GM23338 (cell line): ENCODE results near the gene FGFRL1.

Experiments used
- CREB1 ChIP-seq: fragments of 250-450 bp; sonication (Bioruptor Pico); IDR thresholded peaks from 2 replicates; pipeline ENCODE4 v1.5.0; 2020; ENCODE audit warnings: low read depth, mild to moderate bottlenecking, moderate library complexity
- CTCF ChIP-seq, 2 experiments: fragments of 200-600 bp in 1 of 2; sonication (generic) in 1 of 2; conservative IDR thresholded peaks; 2 replicates each; pipeline versions ENCODE4 v1.5.1 to v1.6.1; 2016 to 2017; ENCODE audit warnings: antibody characterized with exemption in 2 of 2, low read depth in 2 of 2, mild to moderate bottlenecking in 2 of 2, moderate library complexity in 1 of 2
- EZH2 ChIP-seq: fragments of 200-600 bp; sonication (generic); IDR thresholded peaks from one replicate; pipeline ENCODE4 v1.8.0; 2017; ENCODE audit warnings: antibody characterized with exemption, mild to moderate bottlenecking, low read depth; ENCODE audit not compliant: unreplicated experiment
- EZH2phosphoT487 ChIP-seq: fragments of 200-600 bp; sonication (generic); IDR thresholded peaks from one replicate; pipeline ENCODE4 v1.8.1; 2018; ENCODE audit warnings: antibody characterized with exemption; ENCODE audit not compliant: unreplicated experiment
- JUNB ChIP-seq: IDR thresholded peaks from one replicate; pipeline ENCODE4 v1.6.1; 2016; ENCODE audit warnings: antibody characterized with exemption; ENCODE audit not compliant: unreplicated experiment
- NANOG ChIP-seq: IDR thresholded peaks from 2 replicates; pipeline ENCODE4 v1.6.1; 2016; ENCODE audit warnings: antibody characterized with exemption, borderline replicate concordance
- POLR2AphosphoS5 ChIP-seq: IDR thresholded peaks from 2 replicates; pipeline ENCODE4 v1.6.1; 2016; ENCODE audit warnings: antibody characterized with exemption, low read depth
- REST ChIP-seq: IDR thresholded peaks from one replicate; pipeline ENCODE4 v1.6.1; 2018; ENCODE audit warnings: antibody characterized with exemption; ENCODE audit not compliant: unreplicated experiment
- STAT1 ChIP-seq: IDR thresholded peaks from one replicate; pipeline ENCODE4 v1.6.1; 2016; ENCODE audit warnings: antibody characterized with exemption; ENCODE audit not compliant: unreplicated experiment
- ZNF462 ChIP-seq: fragments of 250-450 bp; sonication (Bioruptor Pico); IDR thresholded peaks from 2 replicates; pipeline ENCODE4 v1.5.0; 2020; ENCODE audit warnings: mild to moderate bottlenecking, moderate library complexity

- TF ChIP-seq CTCF (conservative IDR thresholded peaks at IDR 0.05; ENCODE audit: low read depth in 2 of 2) (no peak), EZH2 (no peak), EZH2phosphoT487 (no peak), REST (no peak), POLR2AphosphoS5 (no peak), NANOG (no peak), CREB1 (CRISPR knock-in tag) (no peak), JUNB (no peak), ZNF462 (CRISPR knock-in tag) (no peak), STAT1 (no peak)
Observed at GRCh38 chr4:1004071-1004418, 7.4 kb upstream of the FGFRL1 start.
